Femur (tissue), 1 donor: Measurements from ENCODE around the gene PLEK.
"Not testable (repeated sequence)": the region's sequence is repeated elsewhere in the genome, so short reads cannot be mapped to it uniquely, and the experiment has no call there.

Source experiments
- DNase-seq: peaks from one replicate; pipeline ENCODE4 v3.0.0-alpha.2; 2017

Gene PLEK

GRCh38 chr2:68385907-68386287 lies 20.8 kb downstream of the PLEK start:
- no peak for DNase-seq

- DNase-seq, result no peak
Observed at GRCh38 chr2:68386365-68386764, 21.3 kb downstream of the PLEK start.

GRCh38 chr2:68387408-68388350 lies 22.6 kb downstream of the PLEK start:
- no peak for DNase-seq

- no peak for DNase-seq
Observed at GRCh38 chr2:68388358-68388757, 23.3 kb downstream of the PLEK start.

GRCh38 chr2:68388772-68389171 lies 23.7 kb downstream of the PLEK start:
- no peak for DNase-seq

GRCh38 chr2:68390114-68390513 lies 25.0 kb downstream of the PLEK start:
- DNase-seq, result no peak

GRCh38 chr2:68390586-68390985 lies 25.5 kb downstream of the PLEK start:
- no peak for DNase-seq

GRCh38 chr2:68391099-68391498 lies 26.0 kb downstream of the PLEK start:
- DNase-seq, result no peak

- DNase-seq, result no peak
Observed at GRCh38 chr2:68391869-68392268, 26.8 kb downstream of the PLEK start.

GRCh38 chr2:68396093-68396492 lies 31.0 kb downstream of the PLEK start:
- DNase-seq, result no peak

GRCh38 chr2:68397704-68398263 lies 32.7 kb downstream of the PLEK start:
- not testable (repeated sequence) for DNase-seq

GRCh38 chr2:68403199-68403644 lies 38.1 kb downstream of the PLEK start:
- peak; percentile 27 for DNase-seq

- no peak for DNase-seq
Observed at GRCh38 chr2:68404164-68404563, 39.1 kb downstream of the PLEK start.

GRCh38 chr2:68404893-68405799 lies 40.1 kb downstream of the PLEK start:
- DNase-seq, result no peak

GRCh38 chr2:68411397-68412126 lies 46.5 kb downstream of the PLEK start:
- DNase-seq, result no peak

GRCh38 chr2:68412127-68412819 lies 47.2 kb downstream of the PLEK start:
- no peak for DNase-seq

- DNase-seq, result no peak
Observed at GRCh38 chr2:68413466-68413865, 48.4 kb downstream of the PLEK start.

- DNase-seq, result no peak
Observed at GRCh38 chr2:68414452-68414851, 49.4 kb downstream of the PLEK start.

- DNase-seq, result no peak
Observed at GRCh38 chr2:68414876-68415275, 49.8 kb downstream of the PLEK start.

- no peak for DNase-seq
Observed at GRCh38 chr2:68415521-68415920, 50.4 kb downstream of the PLEK start.

- no peak for DNase-seq
Observed at GRCh38 chr2:68416081-68416675, 51.1 kb downstream of the PLEK start.
